ENCODE measurements around the gene G3BP2.

DNA sequence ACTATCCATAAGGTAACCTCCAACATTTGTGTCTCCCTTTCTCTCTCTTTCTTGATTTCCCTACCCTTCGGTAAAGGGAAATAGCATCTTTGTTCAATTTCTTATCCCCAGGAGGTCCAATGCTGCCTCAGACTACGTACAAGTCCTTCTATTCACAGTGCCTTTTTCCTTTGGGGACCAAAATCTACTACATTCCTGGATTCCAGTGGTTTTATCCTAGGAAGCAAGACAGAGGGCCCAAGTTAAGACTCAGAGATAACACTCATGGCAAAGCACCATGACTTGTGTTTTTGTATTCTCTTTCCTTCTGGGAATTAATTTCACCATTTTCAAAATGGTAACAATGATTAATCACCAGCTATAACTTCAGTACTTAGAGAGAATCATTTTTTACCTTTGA is 10.6 kb downstream of the G3BP2 start:
- TF ChIP-seq POLR2A (IDR thresholded peaks at IDR 0.05; ENCODE audit: low read length): no peak
- TF ChIP-seq GATA1 (IDR thresholded peaks at IDR 0.05; ENCODE audit: low read depth, low read length): no peak
